Neural progenitor cell (in vitro differentiated cells): ENCODE measurements around the gene PCARE. TPM values are rescaled to one million over a fixed set of nuclear protein-coding genes. Genes with fewer than 3 reads are reported as not detected.
A peak's percentile ranks its signal among the peaks of the same experiment; 100 is the strongest.

Source experiments
- DNase-seq: peaks from one replicate; pipeline ENCODE4 v3.0.0-alpha.2; 2016; ENCODE audit warnings: low spot score
- H2AFZ ChIP-seq: fragments of 200-600 bp; sonication (generic); replicated peaks from 2 replicates; pipeline ENCODE4 v1.6.1; 2016; ENCODE audit warnings: antibody characterized with exemption
- H3F3A ChIP-seq: fragments of 200-600 bp; sonication (generic); 2 replicates; pipeline ENCODE4 v1.6.1; 2016; ENCODE audit warnings: antibody characterized with exemption, low read depth
- H3K27ac ChIP-seq: fragments of 200-600 bp; sonication (generic); 2 replicates; pipeline ENCODE4 v1.5.1; 2016; ENCODE audit warnings: mild to moderate bottlenecking
- H3K27me3 ChIP-seq: fragments of 200-600 bp; sonication (generic); 2 replicates; pipeline ENCODE4 v1.6.1; 2016; ENCODE audit warnings: mild to moderate bottlenecking, moderate library complexity
- H3K36me3 ChIP-seq: fragments of 200-600 bp; sonication (generic); 2 replicates; pipeline ENCODE4 v1.5.1; 2016
- H3K4me1 ChIP-seq: fragments of 200-600 bp; sonication (generic); 2 replicates; pipeline ENCODE4 v1.6.1; 2016; ENCODE audit warnings: mixed run types
- H3K4me2 ChIP-seq: fragments of 200-600 bp; sonication (generic); 2 replicates; pipeline ENCODE4 v1.6.1; 2016
- H3K4me3 ChIP-seq: fragments of 200-600 bp; sonication (generic); 2 replicates; pipeline ENCODE4 v1.5.1; 2016
- H3K79me2 ChIP-seq: fragments of 200-600 bp; sonication (generic); 2 replicates; pipeline ENCODE4 v1.6.1; 2016; ENCODE audit warnings: low read depth
- H3K9ac ChIP-seq: fragments of 200-600 bp; sonication (generic); 2 replicates; pipeline ENCODE4 v1.6.1; 2016
- H3K9me3 ChIP-seq: fragments of 200-600 bp; sonication (generic); 2 replicates; pipeline ENCODE4 v1.5.1; 2016; ENCODE audit warnings: low read depth
- H4K20me1 ChIP-seq: fragments of 200-600 bp; sonication (generic); 2 replicates; pipeline ENCODE4 v1.6.1; 2016; ENCODE audit warnings: low read depth
- H3K27ac Mint-ChIP-seq: 3 replicates; pipeline ENCODE4 v1.8.0; 2021; ENCODE audit warnings: mixed read lengths
- H3K27me3 Mint-ChIP-seq: 2 replicates; pipeline ENCODE4 v1.8.0; 2022; ENCODE audit warnings: low read depth, mild to moderate bottlenecking, inconsistent platforms, moderate library complexity, mixed read lengths; ENCODE audit not compliant: insufficient read depth
- H3K36me3 Mint-ChIP-seq: 3 replicates; pipeline ENCODE4 v1.8.0; 2021; ENCODE audit warnings: mixed read lengths
- H3K4me1 Mint-ChIP-seq: 3 replicates; pipeline ENCODE4 v1.8.0; 2021; ENCODE audit warnings: mixed read lengths
- H3K4me3 Mint-ChIP-seq: 3 replicates; pipeline ENCODE4 v1.8.0; 2021; ENCODE audit warnings: mild to moderate bottlenecking, moderate library complexity, mixed read lengths
- H3K9me3 Mint-ChIP-seq: 3 replicates; pipeline ENCODE4 v1.8.0; 2020; ENCODE audit warnings: mixed read lengths
- CTCF ChIP-seq: fragments of 200-600 bp; sonication (generic); IDR thresholded peaks from 2 replicates; pipeline ENCODE4 v1.5.1; 2017; ENCODE audit warnings: antibody characterized with exemption, mild to moderate bottlenecking
- EZH2 ChIP-seq: fragments of 200-600 bp; sonication (generic); IDR thresholded peaks from 2 replicates; pipeline ENCODE4 v1.6.1; 2017; ENCODE audit warnings: antibody characterized with exemption, mild to moderate bottlenecking, moderate library complexity
- EZH2phosphoT487 ChIP-seq: fragments of 200-600 bp; sonication (generic); IDR thresholded peaks from 2 replicates; pipeline ENCODE4 v1.6.1; 2017; ENCODE audit warnings: antibody characterized with exemption
- total RNA-seq: library from RNA; depleted of rRNA; stranded (reverse); fragments of >200 nt; gene quantifications from 2 replicates; pipeline ENCODE4 v1.2.3, GENCODE V29; 2015; ENCODE audit warnings: low replicate concordance

PCARE gene
- total RNA-seq, 1 donor from 2014 or later = not detected

DNA sequence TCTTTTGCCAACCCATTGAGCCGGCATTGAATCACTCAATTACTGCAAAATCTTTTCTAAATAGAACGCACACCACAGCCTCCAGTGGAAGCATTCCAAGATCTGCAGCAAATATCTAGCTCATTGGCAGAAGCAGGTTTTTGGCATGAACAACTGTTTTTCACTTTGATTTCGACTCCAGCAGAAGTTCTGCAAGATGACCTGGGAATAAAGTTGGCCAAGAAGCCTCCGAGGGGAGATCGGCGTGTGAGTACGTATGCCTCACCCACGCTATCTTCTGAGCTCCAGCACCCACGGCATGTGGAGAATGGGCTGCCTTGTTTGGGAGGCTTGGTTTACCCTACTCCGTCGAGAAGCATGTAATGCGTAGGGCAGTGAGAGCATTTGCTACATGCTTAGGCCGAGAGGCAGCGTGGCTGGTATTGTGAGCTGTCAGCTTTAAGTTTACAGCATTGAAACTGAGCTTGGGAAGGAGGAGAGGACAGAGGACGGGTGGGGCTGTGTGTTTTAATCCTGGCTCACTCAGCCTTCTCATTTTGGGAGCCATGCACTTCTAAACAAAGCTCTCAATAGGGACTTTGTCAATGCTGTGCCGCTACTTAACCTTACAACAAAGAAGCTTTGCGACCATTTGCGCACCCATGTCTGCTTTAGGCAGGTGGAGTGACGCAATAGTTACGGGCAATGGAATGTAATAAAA, 10.5 kb downstream of the PCARE start:
- TF ChIP-seq EZH2 (no peak), EZH2phosphoT487 (no peak), CTCF (no peak)
- H3K27ac ChIP-seq = no peak overlapping the region
- no peak overlapping the region for H3K4me3 ChIP-seq
- H4K20me1 ChIP-seq = peaks cover 6% of the 10 kb centered on the region
- no peak overlapping the region for H3K9ac ChIP-seq
- H3K27me3 Mint-ChIP-seq = peaks cover 4% of the 10 kb centered on the region
- peaks cover 60% of the 10 kb centered on the region for H3K4me1 Mint-ChIP-seq
- peaks cover 26% of the 10 kb centered on the region for H3F3A ChIP-seq
- H3K4me3 Mint-ChIP-seq = peak overlapping the region; percentile 36
- no peaks in the 10 kb centered on the region for H3K27me3 ChIP-seq
- H3K36me3 ChIP-seq = no peaks in the 10 kb centered on the region
- peak overlapping the region; percentile 75 for H3K27ac Mint-ChIP-seq
- H3K4me2 ChIP-seq = peak overlapping the region; percentile 65
- no peaks in the 10 kb centered on the region for H3K9me3 Mint-ChIP-seq
- no peaks in the 10 kb centered on the region for H3K79me2 ChIP-seq
- peaks cover 36% of the 10 kb centered on the region for H3K4me1 ChIP-seq
- H3K36me3 Mint-ChIP-seq = no peaks in the 10 kb centered on the region
- no peaks in the 10 kb centered on the region for H3K9me3 ChIP-seq
- peak; percentile 68 for DNase-seq
- H2AFZ ChIP-seq = no peak overlapping the region

DNA sequence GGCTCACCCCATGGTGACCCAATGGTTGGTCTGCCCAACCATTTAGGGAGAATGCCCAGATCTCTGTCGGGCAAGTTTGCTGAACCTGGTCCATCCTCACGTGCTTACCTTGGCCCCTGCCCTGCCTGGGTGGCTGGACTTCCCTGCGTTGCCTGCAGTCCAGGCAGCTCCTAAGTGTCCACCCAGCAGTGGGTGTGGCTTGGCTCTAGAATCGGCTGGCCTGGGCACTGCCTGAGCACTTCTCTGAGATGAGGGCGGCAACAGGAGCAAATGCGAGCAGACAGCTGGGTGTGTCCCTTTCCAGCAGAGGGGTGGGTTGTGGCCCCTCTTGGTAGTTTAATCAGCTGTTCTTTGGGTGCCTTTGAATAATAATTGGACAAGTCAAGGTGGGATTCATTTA, 11.3 kb downstream of the PCARE start:
- H3K36me3 ChIP-seq = no peaks in the 10 kb centered on the region
- DNase-seq = no peak
- Mint-ChIP-seq H3K4me3 (no peak overlapping the region), H3K36me3 (no peaks in the 10 kb centered on the region), H3K27me3 (peaks cover 4% of the 10 kb centered on the region), H3K4me1 (peaks cover 60% of the 10 kb centered on the region), H3K9me3 (no peaks in the 10 kb centered on the region), H3K27ac (peak overlapping the region; percentile 29)
- H3K27me3 ChIP-seq = no peaks in the 10 kb centered on the region
- H3K9me3 ChIP-seq = no peaks in the 10 kb centered on the region
- H4K20me1 ChIP-seq = peaks cover 6% of the 10 kb centered on the region
- no peak overlapping the region for H3K4me3 ChIP-seq
- H3K27ac ChIP-seq = no peak overlapping the region
- H2AFZ ChIP-seq = no peak overlapping the region
- H3K79me2 ChIP-seq = no peaks in the 10 kb centered on the region
- peaks cover 26% of the 10 kb centered on the region for H3F3A ChIP-seq
- peaks cover 36% of the 10 kb centered on the region for H3K4me1 ChIP-seq
- H3K9ac ChIP-seq = no peak overlapping the region
- TF ChIP-seq EZH2 (no peak), EZH2phosphoT487 (no peak), CTCF (no peak)
- H3K4me2 ChIP-seq = no peak overlapping the region

DNA sequence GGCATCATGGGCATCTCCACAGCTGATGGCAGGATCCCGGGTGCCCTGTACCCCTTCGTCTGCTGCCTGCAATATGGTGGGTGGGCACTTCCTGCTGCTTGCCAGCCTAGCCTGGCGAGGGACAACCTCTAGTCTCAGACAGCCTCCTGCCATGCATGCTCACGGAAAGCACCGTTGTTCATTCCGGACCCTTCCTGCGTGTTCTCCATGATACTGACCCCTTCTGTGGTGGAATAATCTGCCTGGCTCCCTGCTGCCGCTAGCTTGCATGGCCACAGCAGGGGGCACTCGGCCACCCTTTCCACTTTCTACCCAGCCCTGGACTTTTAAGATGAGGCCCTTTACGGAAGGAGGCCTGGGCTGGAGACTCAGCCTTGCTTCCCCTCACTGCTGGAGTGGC, 12.0 kb downstream of the PCARE start:
- no peaks in the 10 kb centered on the region for H3K36me3 ChIP-seq
- H3K79me2 ChIP-seq = no peaks in the 10 kb centered on the region
- Mint-ChIP-seq H3K4me3 (no peak overlapping the region), H3K4me1 (peaks cover 63% of the 10 kb centered on the region), H3K27me3 (peaks cover 4% of the 10 kb centered on the region), H3K27ac (peak overlapping the region; percentile 78), H3K9me3 (no peaks in the 10 kb centered on the region), H3K36me3 (no peaks in the 10 kb centered on the region)
- no peak overlapping the region for H3K27ac ChIP-seq
- H3F3A ChIP-seq = peaks cover 26% of the 10 kb centered on the region
- no peak overlapping the region for H3K4me2 ChIP-seq
- no peak overlapping the region for H3K9ac ChIP-seq
- H3K4me1 ChIP-seq = peaks cover 36% of the 10 kb centered on the region
- H2AFZ ChIP-seq = no peak overlapping the region
- no peaks in the 10 kb centered on the region for H3K9me3 ChIP-seq
- H3K27me3 ChIP-seq = no peaks in the 10 kb centered on the region
- DNase-seq = no peak
- TF ChIP-seq EZH2 = no peak
- no peak for TF ChIP-seq CTCF
- no peak for TF ChIP-seq EZH2phosphoT487
- peaks cover 6% of the 10 kb centered on the region for H4K20me1 ChIP-seq
- H3K4me3 ChIP-seq = no peak overlapping the region
